MM.1S (cell line): ENCODE results near the gene PDXDC1.
"Not testable (repeated sequence)": the region's sequence is repeated elsewhere in the genome, so short reads cannot be mapped to it uniquely, and the experiment has no call there.

Experiments
- DNase-seq: peaks from one replicate; pipeline ENCODE4 v3.0.0-alpha.2; 2015
- H2AFZ ChIP-seq: fragments of 300-600 bp; sonication (generic); 2 replicates; pipeline ENCODE4 v1.6.0; 2016; ENCODE audit warnings: antibody characterized with exemption, low read length
- H3F3A ChIP-seq: fragments of 300-600 bp; sonication (generic); 2 replicates; pipeline ENCODE4 v1.6.1; 2016; ENCODE audit warnings: mild to moderate bottlenecking, antibody characterized with exemption, low read length, moderate library complexity, mixed read lengths; ENCODE audit not compliant: insufficient read depth
- H3K27ac ChIP-seq: fragments of 300-600 bp; sonication (generic); 2 replicates; pipeline ENCODE4 v1.5.1; 2016; ENCODE audit warnings: mild to moderate bottlenecking, low read length
- H3K27me3 ChIP-seq: fragments of 300-600 bp; sonication (generic); replicated peaks from 2 replicates; pipeline ENCODE4 v1.6.0; 2016; ENCODE audit warnings: low read length; ENCODE audit not compliant: insufficient read depth
- H3K36me3 ChIP-seq: fragments of 300-600 bp; sonication (generic); replicated peaks from 2 replicates; pipeline ENCODE4 v1.6.1; 2016; ENCODE audit warnings: mild to moderate bottlenecking, low read length, mixed read lengths; ENCODE audit not compliant: insufficient read depth
- H3K4me1 ChIP-seq: fragments of 300-600 bp; sonication (generic); 2 replicates; pipeline ENCODE4 v1.6.1; 2016; ENCODE audit warnings: low read length, mixed read lengths
- H3K4me2 ChIP-seq: fragments of 300-600 bp; sonication (generic); 2 replicates; pipeline ENCODE4 v1.6.0; 2016; ENCODE audit warnings: low read depth, low read length
- H3K4me3 ChIP-seq: fragments of 300-600 bp; sonication (generic); 2 replicates; pipeline ENCODE4 v1.5.1; 2016; ENCODE audit warnings: low read length, mixed read lengths
- H3K79me2 ChIP-seq: fragments of 300-600 bp; sonication (generic); 2 replicates; pipeline ENCODE4 v1.6.1; 2016; ENCODE audit warnings: mixed run types, low read length, mixed read lengths
- H3K9ac ChIP-seq: fragments of 300-600 bp; sonication (generic); 2 replicates; pipeline ENCODE4 v1.6.1; 2016; ENCODE audit warnings: low read length, mixed read lengths
- H3K9me2 ChIP-seq: fragments of 300-600 bp; sonication (generic); replicated peaks from 2 replicates; pipeline ENCODE4 v1.6.1; 2016; ENCODE audit warnings: mild to moderate bottlenecking, low read length, mixed read lengths; ENCODE audit not compliant: insufficient read depth
- H3K9me3 ChIP-seq: fragments of 300-600 bp; sonication (generic); replicated peaks from 2 replicates; pipeline ENCODE4 v1.6.1; 2016; ENCODE audit warnings: mild to moderate bottlenecking, low read length, mixed read lengths; ENCODE audit not compliant: insufficient read depth
- H4K20me1 ChIP-seq: fragments of 300-600 bp; sonication (generic); 2 replicates; pipeline ENCODE4 v1.6.1; 2016; ENCODE audit warnings: mild to moderate bottlenecking, low read length, moderate library complexity, mixed read lengths; ENCODE audit not compliant: insufficient read depth
- TF ChIP-seq, protein P1 (sequence below): fragments of 300-600 bp; sonication (generic); IDR thresholded peaks from 2 replicates; pipeline ENCODE4 v1.5.1; 2016; ENCODE audit warnings: antibody characterized with exemption, low read length, mixed read lengths

PDXDC1 gene

GRCh38 chr16:14975418-14976194 is 780 bp downstream of the PDXDC1 start:
- H3K4me3 ChIP-seq, result peak overlapping the region; percentile 86
- not testable (repeated sequence) for H3K9me2 ChIP-seq, H4K20me1 ChIP-seq, H3K27me3 ChIP-seq, H3K9me3 ChIP-seq, H3K36me3 ChIP-seq, H3K4me1 ChIP-seq, H3F3A ChIP-seq
- TF ChIP-seq, protein P1, sequence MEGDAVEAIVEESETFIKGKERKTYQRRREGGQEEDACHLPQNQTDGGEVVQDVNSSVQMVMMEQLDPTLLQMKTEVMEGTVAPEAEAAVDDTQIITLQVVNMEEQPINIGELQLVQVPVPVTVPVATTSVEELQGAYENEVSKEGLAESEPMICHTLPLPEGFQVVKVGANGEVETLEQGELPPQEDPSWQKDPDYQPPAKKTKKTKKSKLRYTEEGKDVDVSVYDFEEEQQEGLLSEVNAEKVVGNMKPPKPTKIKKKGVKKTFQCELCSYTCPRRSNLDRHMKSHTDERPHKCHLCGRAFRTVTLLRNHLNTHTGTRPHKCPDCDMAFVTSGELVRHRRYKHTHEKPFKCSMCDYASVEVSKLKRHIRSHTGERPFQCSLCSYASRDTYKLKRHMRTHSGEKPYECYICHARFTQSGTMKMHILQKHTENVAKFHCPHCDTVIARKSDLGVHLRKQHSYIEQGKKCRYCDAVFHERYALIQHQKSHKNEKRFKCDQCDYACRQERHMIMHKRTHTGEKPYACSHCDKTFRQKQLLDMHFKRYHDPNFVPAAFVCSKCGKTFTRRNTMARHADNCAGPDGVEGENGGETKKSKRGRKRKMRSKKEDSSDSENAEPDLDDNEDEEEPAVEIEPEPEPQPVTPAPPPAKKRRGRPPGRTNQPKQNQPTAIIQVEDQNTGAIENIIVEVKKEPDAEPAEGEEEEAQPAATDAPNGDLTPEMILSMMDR, result peak; percentile 4; the same call in 1 of the 2 replicates
- peak overlapping the region; percentile 74 for H2AFZ ChIP-seq
- peaks cover 51% of the 10 kb centered on the region for H3K79me2 ChIP-seq
- H3K9ac ChIP-seq, result peak overlapping the region; percentile 84
- peak; percentile 29 for DNase-seq
- peak overlapping the region; percentile 48; the same call in 1 of the 2 replicates for H3K27ac ChIP-seq
- peak overlapping the region; percentile 100 for H3K4me2 ChIP-seq

DNA sequence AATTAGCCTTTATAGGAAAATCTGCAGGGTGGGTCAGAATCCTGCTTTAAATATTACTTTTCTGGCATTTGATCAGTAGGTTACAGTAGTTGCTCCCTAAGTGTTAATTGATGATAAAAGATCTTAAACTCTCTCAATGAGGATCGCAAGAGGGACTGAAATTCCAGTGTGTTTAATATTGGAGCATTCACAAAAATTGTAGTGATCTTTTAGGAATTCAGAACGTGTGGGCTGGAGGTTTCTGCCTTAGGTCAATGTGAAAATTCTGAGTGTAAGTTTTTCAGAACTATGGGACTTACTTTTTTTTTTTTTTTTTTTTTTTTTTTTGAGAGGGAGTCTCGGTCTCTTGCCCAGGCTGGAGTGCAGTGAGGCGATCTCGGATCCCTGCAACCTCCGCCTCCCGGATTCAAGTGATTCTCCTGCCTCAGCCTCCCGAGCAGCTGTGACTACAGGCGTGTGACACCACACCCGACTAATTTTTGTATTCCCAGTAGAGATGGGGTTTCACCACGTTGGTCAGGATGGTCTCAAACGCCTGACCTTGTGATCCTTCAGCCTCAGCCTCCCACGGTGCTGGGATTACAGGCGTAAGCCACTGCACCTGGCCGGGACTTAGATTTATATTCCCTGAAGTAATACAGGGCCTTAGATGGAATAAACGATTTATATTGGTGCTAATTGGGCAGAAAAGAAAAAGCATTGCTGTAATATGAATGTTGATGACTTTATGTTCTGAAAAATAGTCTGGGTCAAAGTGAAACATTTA is 2.3 kb downstream of the PDXDC1 start:
- H3K79me2 ChIP-seq, result peaks cover 64% of the 10 kb centered on the region
- not testable (repeated sequence) for H3K36me3 ChIP-seq, H4K20me1 ChIP-seq, H3F3A ChIP-seq, H3K4me2 ChIP-seq, H3K27ac ChIP-seq, H3K9ac ChIP-seq, H3K4me3 ChIP-seq, H3K9me2 ChIP-seq, H2AFZ ChIP-seq, H3K9me3 ChIP-seq, H3K27me3 ChIP-seq, H3K4me1 ChIP-seq, DNase-seq

GRCh38 chr16:14978281-14978680 is 3.5 kb downstream of the PDXDC1 start:
- H3K4me3 ChIP-seq, H3K9me3 ChIP-seq, H3K4me1 ChIP-seq, H4K20me1 ChIP-seq, DNase-seq, H3K9me2 ChIP-seq, H3K27me3 ChIP-seq, H3K36me3 ChIP-seq, H2AFZ ChIP-seq, H3K9ac ChIP-seq, H3F3A ChIP-seq, H3K4me2 ChIP-seq, H3K27ac ChIP-seq: not testable (repeated sequence)
- peaks cover 74% of the 10 kb centered on the region for H3K79me2 ChIP-seq

DNA sequence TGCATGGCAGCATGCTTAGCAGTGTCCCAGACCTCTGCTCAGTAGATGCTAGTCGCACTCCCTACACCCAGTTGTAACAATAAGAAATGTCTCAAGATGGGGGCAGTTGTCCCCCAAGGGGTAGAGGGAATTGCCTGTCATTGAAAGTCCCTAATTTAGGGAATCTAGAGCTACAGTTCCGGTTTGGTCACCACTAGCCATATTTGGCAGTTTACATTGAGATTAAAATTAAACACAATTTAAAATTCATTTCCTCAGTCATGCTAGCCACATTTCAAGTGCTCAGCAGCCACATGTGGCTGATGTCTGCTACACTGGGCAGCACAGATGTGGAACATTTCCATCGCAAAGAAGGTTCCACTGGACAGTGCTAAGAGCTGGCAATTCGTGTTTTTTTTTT is 4.1 kb downstream of the PDXDC1 start:
- H3K27ac ChIP-seq, result not testable (repeated sequence)

DNA sequence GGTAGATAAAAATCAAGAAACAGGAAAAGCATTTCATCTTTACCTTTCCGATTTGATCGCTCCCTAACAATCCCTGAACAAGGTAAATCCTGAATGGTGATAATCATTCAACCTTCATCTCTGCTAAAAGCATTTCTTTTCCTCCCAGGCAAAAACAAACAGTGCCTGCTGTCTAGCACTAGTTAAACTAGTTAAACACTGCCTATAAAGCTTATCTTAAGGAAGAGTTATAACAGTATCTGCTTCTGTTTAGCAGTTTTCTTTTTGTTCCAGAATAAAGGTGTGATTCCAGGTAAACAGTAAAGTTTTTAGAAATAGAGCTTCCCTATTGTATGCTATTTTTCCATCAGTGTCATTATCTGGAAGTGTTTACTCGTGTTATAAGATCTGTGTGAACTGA is 6.4 kb downstream of the PDXDC1 start:
- H3K9me2 ChIP-seq, H3K27ac ChIP-seq, DNase-seq, H2AFZ ChIP-seq, H3F3A ChIP-seq, H3K36me3 ChIP-seq, H3K9ac ChIP-seq, H3K4me2 ChIP-seq, H3K9me3 ChIP-seq, H3K27me3 ChIP-seq, H3K4me1 ChIP-seq, H3K4me3 ChIP-seq, H4K20me1 ChIP-seq: not testable (repeated sequence)
- H3K79me2 ChIP-seq, result peaks cover 84% of the 10 kb centered on the region

More for the DNA sequence above, 4.1 kb downstream of the PDXDC1 start:
- not testable (repeated sequence) for H3K4me2 ChIP-seq, H2AFZ ChIP-seq, H3K9me2 ChIP-seq, H3K9me3 ChIP-seq, H4K20me1 ChIP-seq, DNase-seq, H3F3A ChIP-seq, H3K9ac ChIP-seq, H3K4me3 ChIP-seq, H3K36me3 ChIP-seq, H3K27me3 ChIP-seq, H3K4me1 ChIP-seq
- peaks cover 79% of the 10 kb centered on the region for H3K79me2 ChIP-seq

- not testable (repeated sequence) for H3K9ac ChIP-seq, H3F3A ChIP-seq, H3K4me2 ChIP-seq, H3K9me2 ChIP-seq, H3K36me3 ChIP-seq, H3K27me3 ChIP-seq, H3K4me1 ChIP-seq, H3K27ac ChIP-seq, H4K20me1 ChIP-seq, H3K4me3 ChIP-seq, H3K9me3 ChIP-seq, DNase-seq, H2AFZ ChIP-seq
- H3K79me2 ChIP-seq, result peaks cover 84% of the 10 kb centered on the region
Measured at GRCh38 chr16:14982521-14982920, 7.7 kb downstream of the PDXDC1 start.

GRCh38 chr16:14988092-14988491 is 13.3 kb downstream of the PDXDC1 start:
- H3K4me1 ChIP-seq, H3K4me3 ChIP-seq, H3K27ac ChIP-seq, H3K36me3 ChIP-seq, H4K20me1 ChIP-seq, DNase-seq, H3F3A ChIP-seq, H2AFZ ChIP-seq, H3K9me3 ChIP-seq, H3K9me2 ChIP-seq, H3K4me2 ChIP-seq, H3K9ac ChIP-seq, H3K27me3 ChIP-seq: not testable (repeated sequence)
- H3K79me2 ChIP-seq, result peaks cover 78% of the 10 kb centered on the region
